Parathyroid adenoma (tissue), 2 donors: Measurements from ENCODE around the gene CDC14B.

Source experiments
- H2AFZ ChIP-seq: fragments of 300-600 bp; sonication (generic); one replicate; pipeline ENCODE4 v1.7.0; 2017; ENCODE audit warnings: antibody characterized with exemption, mild to moderate bottlenecking
- H3K27ac ChIP-seq: fragments of 300-600 bp; sonication (generic); one replicate; pipeline ENCODE4 v1.7.0; 2017
- H3K27me3 ChIP-seq: fragments of 300-600 bp; sonication (generic); one replicate; pipeline ENCODE4 v1.7.0; 2017; ENCODE audit warnings: low read length; ENCODE audit not compliant: control insufficient read depth, insufficient read depth
- H3K36me3 ChIP-seq: fragments of 300-600 bp; sonication (generic); one replicate; pipeline ENCODE4 v1.7.0; 2017; ENCODE audit warnings: low read length; ENCODE audit not compliant: control insufficient read depth, insufficient read depth
- H3K4me1 ChIP-seq: fragments of 300-600 bp; sonication (generic); one replicate; pipeline ENCODE4 v1.7.0; 2017; ENCODE audit warnings: control low read depth
- H3K4me2 ChIP-seq: fragments of 300-600 bp; sonication (generic); one replicate; pipeline ENCODE4 v1.7.0; 2017; ENCODE audit warnings: low read length
- H3K4me3 ChIP-seq: fragments of 300-600 bp; sonication (generic); one replicate; pipeline ENCODE4 v1.7.0; 2017; ENCODE audit warnings: low read depth, low read length
- H3K79me2 ChIP-seq: fragments of 300-600 bp; sonication (generic); one replicate; pipeline ENCODE4 v1.7.0; 2017; ENCODE audit warnings: control low read depth
- H3K9ac ChIP-seq: fragments of 300-600 bp; sonication (generic); one replicate; pipeline ENCODE4 v1.7.0; 2017; ENCODE audit warnings: mild to moderate bottlenecking
- H3K9me3 ChIP-seq: fragments of 300-600 bp; sonication (generic); one replicate; pipeline ENCODE4 v1.7.0; 2017; ENCODE audit warnings: low read length; ENCODE audit not compliant: control insufficient read depth
- TF ChIP-seq, protein P1 (sequence below): fragments of 300-600 bp; sonication (generic); IDR thresholded peaks from one replicate; pipeline ENCODE4 v1.7.0; 2017; ENCODE audit warnings: antibody characterized with exemption, mild to moderate bottlenecking
- donor health status: primary hyperparathyroidism.

The CDC14B gene

GRCh38 chr9:96665789-96666188 lies 46.1 kb upstream of the CDC14B start:
- H3K36me3 ChIP-seq, result no peaks in the 10 kb centered on the region
- no peak overlapping the region for H3K27ac ChIP-seq
- H2AFZ ChIP-seq, result no peak overlapping the region
- H3K27me3 ChIP-seq, result no peaks in the 10 kb centered on the region
- TF ChIP-seq, protein P1, sequence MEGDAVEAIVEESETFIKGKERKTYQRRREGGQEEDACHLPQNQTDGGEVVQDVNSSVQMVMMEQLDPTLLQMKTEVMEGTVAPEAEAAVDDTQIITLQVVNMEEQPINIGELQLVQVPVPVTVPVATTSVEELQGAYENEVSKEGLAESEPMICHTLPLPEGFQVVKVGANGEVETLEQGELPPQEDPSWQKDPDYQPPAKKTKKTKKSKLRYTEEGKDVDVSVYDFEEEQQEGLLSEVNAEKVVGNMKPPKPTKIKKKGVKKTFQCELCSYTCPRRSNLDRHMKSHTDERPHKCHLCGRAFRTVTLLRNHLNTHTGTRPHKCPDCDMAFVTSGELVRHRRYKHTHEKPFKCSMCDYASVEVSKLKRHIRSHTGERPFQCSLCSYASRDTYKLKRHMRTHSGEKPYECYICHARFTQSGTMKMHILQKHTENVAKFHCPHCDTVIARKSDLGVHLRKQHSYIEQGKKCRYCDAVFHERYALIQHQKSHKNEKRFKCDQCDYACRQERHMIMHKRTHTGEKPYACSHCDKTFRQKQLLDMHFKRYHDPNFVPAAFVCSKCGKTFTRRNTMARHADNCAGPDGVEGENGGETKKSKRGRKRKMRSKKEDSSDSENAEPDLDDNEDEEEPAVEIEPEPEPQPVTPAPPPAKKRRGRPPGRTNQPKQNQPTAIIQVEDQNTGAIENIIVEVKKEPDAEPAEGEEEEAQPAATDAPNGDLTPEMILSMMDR, result no peak
- H3K79me2 ChIP-seq, result no peaks in the 10 kb centered on the region
- H3K4me3 ChIP-seq, result no peak overlapping the region
- no peak overlapping the region for H3K4me2 ChIP-seq
- no peak overlapping the region for H3K9ac ChIP-seq
- H3K4me1 ChIP-seq, result no peaks in the 10 kb centered on the region
- H3K9me3 ChIP-seq, result no peaks in the 10 kb centered on the region

GRCh38 chr9:96663506-96664120 lies 44.0 kb upstream of the CDC14B start:
- no peaks in the 10 kb centered on the region for H3K79me2 ChIP-seq
- H3K27ac ChIP-seq, result no peak overlapping the region
- H3K4me2 ChIP-seq, result no peak overlapping the region
- no peak overlapping the region for H3K9ac ChIP-seq
- no peaks in the 10 kb centered on the region for H3K27me3 ChIP-seq
- H3K36me3 ChIP-seq, result no peaks in the 10 kb centered on the region
- H3K4me1 ChIP-seq, result no peaks in the 10 kb centered on the region
- H3K9me3 ChIP-seq, result no peaks in the 10 kb centered on the region
- H3K4me3 ChIP-seq, result no peak overlapping the region
- no peak overlapping the region for H2AFZ ChIP-seq
- TF ChIP-seq, protein P1, result no peak

- no peak overlapping the region for H3K27ac ChIP-seq
- H3K4me3 ChIP-seq, result no peak overlapping the region
- H3K79me2 ChIP-seq, result no peaks in the 10 kb centered on the region
- no peak overlapping the region for H2AFZ ChIP-seq
- no peaks in the 10 kb centered on the region for H3K36me3 ChIP-seq
- H3K4me1 ChIP-seq, result no peaks in the 10 kb centered on the region
- H3K9ac ChIP-seq, result no peak overlapping the region
- TF ChIP-seq, protein P1, result no peak
- H3K4me2 ChIP-seq, result no peak overlapping the region
- H3K27me3 ChIP-seq, result no peaks in the 10 kb centered on the region
- no peaks in the 10 kb centered on the region for H3K9me3 ChIP-seq
Observed at GRCh38 chr9:96661711-96662110, 42.1 kb upstream of the CDC14B start.

DNA sequence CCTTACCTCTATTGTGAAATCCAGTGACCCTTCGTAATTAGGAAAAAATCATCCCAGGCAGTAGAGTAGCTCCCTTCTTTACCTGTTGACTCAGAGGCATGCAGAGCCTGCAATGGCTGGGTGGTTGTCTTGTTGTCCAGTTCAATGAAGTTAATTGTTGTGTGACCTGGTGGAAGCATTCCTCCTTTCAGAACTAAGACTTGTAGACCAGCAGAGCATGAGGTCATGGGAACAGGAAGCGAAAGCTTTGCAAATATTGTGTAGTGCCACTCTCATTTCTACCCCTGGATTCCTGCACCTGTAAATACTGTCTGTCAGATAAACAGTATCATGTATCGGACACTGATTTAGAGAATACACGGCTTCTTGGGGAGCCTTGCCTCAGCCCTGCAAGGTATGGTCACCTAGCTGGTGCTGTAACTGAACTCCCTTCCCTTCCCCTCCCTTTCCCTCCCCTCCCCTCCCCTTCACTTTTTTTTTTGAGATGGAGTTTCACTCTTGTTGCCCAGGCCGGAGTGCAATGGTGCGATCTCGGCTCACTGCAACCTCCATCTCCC lies 41.1 kb upstream of the CDC14B start:
- TF ChIP-seq, protein P1, result no peak
- no peak overlapping the region for H3K4me2 ChIP-seq

More for the DNA sequence above, 41.1 kb upstream of the CDC14B start:
- H3K27ac ChIP-seq, result no peak overlapping the region
- no peak overlapping the region for H3K4me3 ChIP-seq
- H2AFZ ChIP-seq, result no peak overlapping the region
- no peak overlapping the region for H3K9ac ChIP-seq
- no peaks in the 10 kb centered on the region for H3K27me3 ChIP-seq
- H3K36me3 ChIP-seq, result no peaks in the 10 kb centered on the region
- H3K4me1 ChIP-seq, result no peaks in the 10 kb centered on the region
- H3K9me3 ChIP-seq, result no peaks in the 10 kb centered on the region
- H3K79me2 ChIP-seq, result no peaks in the 10 kb centered on the region
